ENCODE data around the gene EGF. TPM values are rescaled to one million over a fixed set of nuclear protein-coding genes. Genes with fewer than 3 reads are reported as not detected.

EGF gene
- total RNA-seq, 1 donor from 2014 or later: 15.0 TPM

GRCh38 chr4:109910256-109910655, 2.4 kb upstream of the EGF start:
- Mint-ChIP-seq H3K4me3 (ENCODE audit: unreplicated experiment) (no peak overlapping the region), H3K4me1 (ENCODE audit: unreplicated experiment) (peaks cover 20% of the 10 kb centered on the region), H3K36me3 (ENCODE audit: low read depth, unreplicated experiment) (no peaks in the 10 kb centered on the region), H3K27ac (ENCODE audit: unreplicated experiment) (no peak overlapping the region), H3K27me3 (ENCODE audit: unreplicated experiment) (peaks cover 3% of the 10 kb centered on the region), H3K9me3 (ENCODE audit: unreplicated experiment) (no peaks in the 10 kb centered on the region)
- TF ChIP-seq CTCF (IDR thresholded peaks at IDR 0.05; ENCODE audit: unreplicated experiment): no peak
- DNase-seq (ENCODE audit: low spot score): no peak

- no peak for DNase-seq (ENCODE audit: low spot score)
- H3K36me3 Mint-ChIP-seq (ENCODE audit: low read depth, unreplicated experiment): no peaks in the 10 kb centered on the region
- no peak overlapping the region for H3K27ac Mint-ChIP-seq (ENCODE audit: unreplicated experiment)
- H3K4me1 Mint-ChIP-seq (ENCODE audit: unreplicated experiment): peaks cover 28% of the 10 kb centered on the region
- peak overlapping the region; percentile 45 for H3K4me3 Mint-ChIP-seq (ENCODE audit: unreplicated experiment)
- TF ChIP-seq CTCF (IDR thresholded peaks at IDR 0.05; ENCODE audit: unreplicated experiment): no peak
- H3K27me3 Mint-ChIP-seq (ENCODE audit: unreplicated experiment): peaks cover 1% of the 10 kb centered on the region
- no peaks in the 10 kb centered on the region for H3K9me3 Mint-ChIP-seq (ENCODE audit: unreplicated experiment)
Measured at GRCh38 chr4:109913596-109914241, 1.0 kb downstream of the EGF start.

- Mint-ChIP-seq H3K36me3 (ENCODE audit: low read depth, unreplicated experiment) (no peaks in the 10 kb centered on the region), H3K27me3 (ENCODE audit: unreplicated experiment) (peaks cover 3% of the 10 kb centered on the region), H3K4me1 (ENCODE audit: unreplicated experiment) (peaks cover 31% of the 10 kb centered on the region), H3K27ac (ENCODE audit: unreplicated experiment) (no peak overlapping the region), H3K4me3 (ENCODE audit: unreplicated experiment) (peak overlapping the region; percentile 57), H3K9me3 (ENCODE audit: unreplicated experiment) (no peaks in the 10 kb centered on the region)
- DNase-seq (ENCODE audit: low spot score): no peak
- TF ChIP-seq CTCF (IDR thresholded peaks at IDR 0.05; ENCODE audit: unreplicated experiment): no peak
Measured at GRCh38 chr4:109914322-109914721, 1.6 kb downstream of the EGF start.

- no peak for DNase-seq (ENCODE audit: low spot score)
- Mint-ChIP-seq H3K27me3 (ENCODE audit: unreplicated experiment) (peaks cover 3% of the 10 kb centered on the region), H3K4me1 (ENCODE audit: unreplicated experiment) (peaks cover 36% of the 10 kb centered on the region), H3K9me3 (ENCODE audit: unreplicated experiment) (no peaks in the 10 kb centered on the region), H3K4me3 (ENCODE audit: unreplicated experiment) (no peak overlapping the region), H3K36me3 (ENCODE audit: low read depth, unreplicated experiment) (no peaks in the 10 kb centered on the region), H3K27ac (ENCODE audit: unreplicated experiment) (no peak overlapping the region)
- TF ChIP-seq CTCF (IDR thresholded peaks at IDR 0.05; ENCODE audit: unreplicated experiment): no peak
Measured at GRCh38 chr4:109915385-109916026, 2.8 kb downstream of the EGF start.

GRCh38 chr4:109916027-109916409, 3.3 kb downstream of the EGF start:
- Mint-ChIP-seq H3K4me3 (ENCODE audit: unreplicated experiment) (no peak overlapping the region), H3K4me1 (ENCODE audit: unreplicated experiment) (peaks cover 39% of the 10 kb centered on the region), H3K27ac (ENCODE audit: unreplicated experiment) (no peak overlapping the region), H3K36me3 (ENCODE audit: low read depth, unreplicated experiment) (no peaks in the 10 kb centered on the region), H3K27me3 (ENCODE audit: unreplicated experiment) (peaks cover 3% of the 10 kb centered on the region), H3K9me3 (ENCODE audit: unreplicated experiment) (no peaks in the 10 kb centered on the region)
- DNase-seq (ENCODE audit: low spot score): no peak
- TF ChIP-seq CTCF (IDR thresholded peaks at IDR 0.05; ENCODE audit: unreplicated experiment): no peak

All from endothelial cell (in vitro differentiated cells).